ENCODE results near the gene ZNF419.
"Not testable (repeated sequence)": the region's sequence is repeated elsewhere in the genome, so short reads cannot be mapped to it uniquely, and the experiment has no call there.

Gene ZNF419

GRCh38 chr19:57506163-57506562, 18.6 kb downstream of the ZNF419 start:
- no peak for DNase-seq (ENCODE audit: low spot score)
- CTCF ChIA-PET, result no interaction called here
- no peak overlapping the region for H3K27ac ChIP-seq
- POLR2A ChIA-PET (ENCODE audit: low non-redundant PET), result no interaction called here
- TF ChIP-seq CTCF (conservative IDR thresholded peaks at IDR 0.05; ENCODE audit: low read depth), result no peak

GRCh38 chr19:57511484-57511883, 23.9 kb downstream of the ZNF419 start:
- no peak for TF ChIP-seq CTCF (conservative IDR thresholded peaks at IDR 0.05; ENCODE audit: low read depth)
- H3K27ac ChIP-seq, result no peak overlapping the region
- ChIA-PET POLR2A (ENCODE audit: low non-redundant PET) (no interaction called here), CTCF (interaction anchor here (0.6 kb wide), 1 partner anchor 734 kb away, joined by 4 read pairs; no protein-coding TSS in a partner anchor)
- no peak for DNase-seq (ENCODE audit: low spot score)

GRCh38 chr19:57512845-57513244, 25.3 kb downstream of the ZNF419 start:
- H3K27ac ChIP-seq, result no peak overlapping the region
- TF ChIP-seq CTCF (conservative IDR thresholded peaks at IDR 0.05; ENCODE audit: low read depth), result no peak
- no peak for DNase-seq (ENCODE audit: low spot score)
- CTCF ChIA-PET, result no interaction called here
- POLR2A ChIA-PET (ENCODE audit: low non-redundant PET), result no interaction called here

GRCh38 chr19:57515255-57515654, 27.7 kb downstream of the ZNF419 start:
- ChIA-PET CTCF (no interaction called here), POLR2A (ENCODE audit: low non-redundant PET) (no interaction called here)
- DNase-seq (ENCODE audit: low spot score), result no peak
- TF ChIP-seq CTCF (conservative IDR thresholded peaks at IDR 0.05; ENCODE audit: low read depth), result no peak
- H3K27ac ChIP-seq, result no peak overlapping the region

GRCh38 chr19:57518021-57518420, 30.5 kb downstream of the ZNF419 start:
- POLR2A ChIA-PET (ENCODE audit: low non-redundant PET); CTCF ChIA-PET; DNase-seq (ENCODE audit: low spot score); H3K27ac ChIP-seq: not testable (repeated sequence)

GRCh38 chr19:57527136-57527881, 39.8 kb downstream of the ZNF419 start, which contains the start of gene ZNF549:
TSS of gene ZNF549 (plus strand) at chr19:57527356. CDS start at chr19:57527574, 218 bp downstream.
- TF ChIP-seq CTCF (conservative IDR thresholded peaks at IDR 0.05; ENCODE audit: low read depth), result no peak
- DNase-seq (ENCODE audit: low spot score), result peak; percentile 96
- ChIA-PET POLR2A (ENCODE audit: low non-redundant PET) (no interaction called here), CTCF (no interaction called here)
- H3K27ac ChIP-seq, result peak within 1 kb of the TSS; percentile 81

GRCh38 chr19:57537953-57538547, 50.5 kb downstream of the ZNF419 start:
- TF ChIP-seq CTCF (conservative IDR thresholded peaks at IDR 0.05; ENCODE audit: low read depth), result no peak
- H3K27ac ChIP-seq, result no peak overlapping the region
- ChIA-PET CTCF (no interaction called here), POLR2A (ENCODE audit: low non-redundant PET) (no interaction called here)
- DNase-seq (ENCODE audit: low spot score), result no peak

Data from RWPE1 (cell line).